ENCODE data around the gene METRNL.
A peak's percentile ranks its signal among the peaks of the same experiment; 100 is the strongest.
"Not testable (repeated sequence)": the region's sequence is repeated elsewhere in the genome, so short reads cannot be mapped to it uniquely, and the experiment has no call there.

Gene METRNL

GRCh38 chr17:83109793-83110645 lies 30.6 kb downstream of the METRNL start:
- peak; percentile 94 for DNase-seq

GRCh38 chr17:83110735-83111134 lies 31.3 kb downstream of the METRNL start:
- no peak for DNase-seq

- no peak for DNase-seq
Measured at GRCh38 chr17:83111516-83112282, 32.3 kb downstream of the METRNL start.

- no peak for DNase-seq
Measured at GRCh38 chr17:83113381-83113780, 34.0 kb downstream of the METRNL start.

GRCh38 chr17:83113792-83114191 lies 34.4 kb downstream of the METRNL start:
- DNase-seq: no peak

- DNase-seq: no peak
Measured at GRCh38 chr17:83114706-83115105, 35.3 kb downstream of the METRNL start.

GRCh38 chr17:83115202-83115651 lies 35.8 kb downstream of the METRNL start:
- DNase-seq: no peak

GRCh38 chr17:83115832-83116231 lies 36.4 kb downstream of the METRNL start:
- DNase-seq: no peak

GRCh38 chr17:83116311-83116771 lies 36.9 kb downstream of the METRNL start:
- no peak for DNase-seq

GRCh38 chr17:83116783-83117555 lies 37.6 kb downstream of the METRNL start:
- no peak for DNase-seq

- no peak for DNase-seq
Measured at GRCh38 chr17:83117583-83117982, 38.2 kb downstream of the METRNL start.

- no peak for DNase-seq
Measured at GRCh38 chr17:83118071-83118841, 38.8 kb downstream of the METRNL start.

- DNase-seq: no peak
Measured at GRCh38 chr17:83119987-83120864, 40.8 kb downstream of the METRNL start.

GRCh38 chr17:83121473-83121872 lies 42.1 kb downstream of the METRNL start:
- DNase-seq: not testable (repeated sequence)

- no peak for DNase-seq
Measured at GRCh38 chr17:83121921-83122820, 42.8 kb downstream of the METRNL start.

GRCh38 chr17:83122834-83123233 lies 43.4 kb downstream of the METRNL start:
- no peak for DNase-seq

- no peak for DNase-seq
Measured at GRCh38 chr17:83123896-83124801, 44.7 kb downstream of the METRNL start.

GRCh38 chr17:83124871-83125514 lies 45.6 kb downstream of the METRNL start:
- DNase-seq: no peak

Measured in T1000 (cell line).